GM18499 (cell line): ENCODE data around the gene PRIMA1.

ENCODE experiments used
- ATAC-seq: cut with Tn5 transposase; IDR thresholded peaks from one replicate; pipeline ENCODE4 v1.9.1; 2021; ENCODE audit warnings: moderate number of reproducible peaks; ENCODE audit not compliant: insufficient read depth, unreplicated experiment

Gene PRIMA1

GRCh38 chr14:93788293-93788542 lies at the start of gene PRIMA1:
TSS of gene PRIMA1 (minus strand) at chr14:93788485. CDS start at chr14:93787718, 767 bp downstream.
- ATAC-seq: no peak

DNA sequence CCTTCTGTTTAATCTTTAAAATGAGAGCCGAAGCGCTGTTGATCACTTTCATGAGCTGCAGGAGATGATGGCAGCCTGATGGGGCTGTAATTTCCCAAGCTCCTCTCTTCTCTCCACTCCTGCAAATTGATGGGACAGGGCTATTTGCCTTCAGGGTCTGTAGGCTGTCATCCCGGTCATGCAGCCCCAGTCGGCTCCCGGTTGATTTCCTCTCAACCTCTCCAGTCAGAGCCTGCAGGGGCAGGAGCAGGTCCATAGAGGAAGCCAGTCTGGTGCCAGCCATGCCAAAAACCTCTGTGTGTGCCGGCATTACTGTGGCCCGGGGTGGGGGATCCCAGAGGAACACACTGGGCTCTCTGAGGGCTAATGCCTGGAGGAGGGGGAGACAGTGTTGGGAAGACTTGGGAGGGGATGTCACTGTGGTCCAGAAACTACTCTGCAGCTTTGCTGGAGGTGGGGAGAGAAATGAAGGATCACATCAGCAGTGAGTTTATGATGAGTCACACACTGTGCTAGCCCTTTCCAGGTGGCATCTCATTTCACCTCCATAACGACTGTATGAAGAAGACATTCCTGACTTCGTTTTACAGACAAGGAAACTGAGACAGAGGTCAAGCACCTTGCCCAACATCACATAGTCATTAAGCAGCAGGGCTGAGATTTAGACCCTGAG lies 46.5 kb upstream of the PRIMA1 start:
- ATAC-seq: no peak

- no peak for ATAC-seq
These were observed 44.4 kb upstream of the PRIMA1 start for GRCh38 chr14:93832665-93833064.

GRCh38 chr14:93832081-93832480 lies 43.8 kb upstream of the PRIMA1 start:
- ATAC-seq: no peak

GRCh38 chr14:93830753-93831461 lies 42.6 kb upstream of the PRIMA1 start:
- ATAC-seq: no peak

- ATAC-seq: no peak
These were observed 41.7 kb upstream of the PRIMA1 start for GRCh38 chr14:93829839-93830481.

DNA sequence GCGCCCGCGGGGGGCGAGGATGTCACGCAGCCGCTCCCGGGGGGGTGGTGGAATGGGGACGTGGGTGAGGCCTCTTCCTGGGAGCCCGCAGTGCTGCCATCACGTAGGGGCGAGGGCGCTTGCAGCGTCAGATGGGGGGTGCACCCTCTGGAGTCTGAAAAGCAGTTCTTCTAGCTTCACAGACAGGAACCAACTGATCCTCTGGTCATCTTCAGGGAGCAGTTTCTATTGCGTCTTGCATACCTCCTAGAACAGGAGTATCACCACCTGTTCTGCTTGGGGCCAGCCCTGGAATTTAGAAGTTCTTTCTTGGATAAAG lies 36.9 kb upstream of the PRIMA1 start:
- ATAC-seq: no peak

DNA sequence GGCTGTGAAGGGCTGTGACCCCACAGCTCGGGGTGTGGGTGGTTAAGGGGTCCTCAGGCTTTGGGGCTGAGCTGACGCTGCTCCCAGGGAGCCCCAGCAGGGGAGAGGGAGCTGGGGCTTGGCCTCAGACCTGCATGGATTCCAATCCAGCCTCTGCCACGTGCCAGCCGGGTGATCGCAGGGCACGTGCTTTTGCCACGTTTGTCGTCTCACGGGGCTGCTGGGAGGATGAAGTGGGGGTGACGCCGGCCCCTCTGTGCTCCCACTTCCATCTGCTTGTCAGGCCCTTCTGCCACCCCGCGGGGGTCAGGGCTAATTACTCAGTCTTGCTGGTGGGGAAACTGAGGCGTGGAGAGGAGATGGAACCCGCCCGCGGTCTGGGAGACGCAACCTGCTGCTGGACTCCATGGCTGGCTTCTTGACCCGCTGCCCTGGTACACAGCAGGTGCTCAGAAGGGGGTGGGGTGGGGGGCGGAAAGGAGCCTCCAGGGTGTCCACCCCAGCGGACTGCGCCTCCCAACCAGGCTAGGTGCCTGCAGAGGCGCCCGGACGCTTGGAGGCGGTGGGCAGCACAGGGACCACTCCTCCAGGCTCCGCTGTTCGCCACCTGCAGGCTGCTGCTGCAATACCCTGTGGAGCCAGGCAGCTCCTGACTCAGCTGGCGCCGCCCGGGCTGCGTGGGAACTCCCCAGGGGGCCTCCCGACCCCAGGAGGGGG lies 36.4 kb upstream of the PRIMA1 start:
- no peak for ATAC-seq

GRCh38 chr14:93824076-93824475 lies 35.8 kb upstream of the PRIMA1 start:
- no peak for ATAC-seq

- ATAC-seq: no peak
These were observed 32.8 kb upstream of the PRIMA1 start for GRCh38 chr14:93821051-93821450.

GRCh38 chr14:93818857-93819256 lies 30.6 kb upstream of the PRIMA1 start:
- no peak for ATAC-seq

GRCh38 chr14:93811676-93812075 lies 23.4 kb upstream of the PRIMA1 start:
- ATAC-seq: no peak

- ATAC-seq: no peak
These were observed 22.7 kb upstream of the PRIMA1 start for GRCh38 chr14:93811020-93811419.

DNA sequence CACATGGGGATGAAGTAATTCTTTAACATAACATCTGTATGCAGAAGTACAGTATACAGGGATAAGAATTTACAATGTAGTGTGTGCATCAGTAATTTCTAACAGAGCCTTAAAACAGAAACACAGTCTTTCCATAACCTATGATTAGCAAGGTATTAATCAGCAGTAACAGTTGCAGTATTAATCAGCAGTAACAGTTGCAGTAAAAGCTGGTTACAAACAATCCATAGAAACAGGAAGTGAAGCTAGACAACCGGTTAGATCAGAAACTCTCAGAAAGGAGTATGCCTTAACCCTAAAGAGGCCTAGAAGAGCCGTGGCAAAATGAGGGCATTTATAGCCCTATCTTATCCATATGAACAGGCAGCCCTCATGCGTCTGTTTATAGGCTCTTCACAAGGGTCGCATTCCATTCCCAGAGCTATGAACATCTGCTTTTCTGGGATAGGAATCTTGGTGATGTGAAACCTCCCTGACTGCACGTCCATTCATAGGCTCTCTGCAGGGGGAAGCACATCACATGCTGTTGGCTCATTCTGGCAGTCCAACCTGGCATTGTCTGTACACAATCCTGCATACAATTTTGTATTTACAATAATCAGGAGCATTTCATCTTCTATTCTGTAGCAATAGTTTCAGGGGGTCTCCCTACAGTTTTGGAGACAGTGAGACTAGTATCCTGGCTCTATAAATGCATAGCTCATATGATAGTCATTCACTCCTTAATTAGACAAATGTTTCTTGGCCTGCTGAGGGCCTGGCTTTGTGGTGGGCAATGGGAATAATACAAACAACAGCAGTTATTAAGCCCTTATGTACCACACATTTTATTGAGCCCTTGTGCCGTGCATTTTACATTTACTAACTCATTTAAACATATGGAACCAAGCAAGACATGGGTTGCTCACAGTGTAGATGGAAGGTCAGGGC lies 21.5 kb upstream of the PRIMA1 start:
- peak; percentile 77 for ATAC-seq

GRCh38 chr14:93804654-93805053 lies 16.4 kb upstream of the PRIMA1 start:
- no peak for ATAC-seq

- ATAC-seq: no peak
These were observed 15.4 kb upstream of the PRIMA1 start for GRCh38 chr14:93803408-93804318.

DNA sequence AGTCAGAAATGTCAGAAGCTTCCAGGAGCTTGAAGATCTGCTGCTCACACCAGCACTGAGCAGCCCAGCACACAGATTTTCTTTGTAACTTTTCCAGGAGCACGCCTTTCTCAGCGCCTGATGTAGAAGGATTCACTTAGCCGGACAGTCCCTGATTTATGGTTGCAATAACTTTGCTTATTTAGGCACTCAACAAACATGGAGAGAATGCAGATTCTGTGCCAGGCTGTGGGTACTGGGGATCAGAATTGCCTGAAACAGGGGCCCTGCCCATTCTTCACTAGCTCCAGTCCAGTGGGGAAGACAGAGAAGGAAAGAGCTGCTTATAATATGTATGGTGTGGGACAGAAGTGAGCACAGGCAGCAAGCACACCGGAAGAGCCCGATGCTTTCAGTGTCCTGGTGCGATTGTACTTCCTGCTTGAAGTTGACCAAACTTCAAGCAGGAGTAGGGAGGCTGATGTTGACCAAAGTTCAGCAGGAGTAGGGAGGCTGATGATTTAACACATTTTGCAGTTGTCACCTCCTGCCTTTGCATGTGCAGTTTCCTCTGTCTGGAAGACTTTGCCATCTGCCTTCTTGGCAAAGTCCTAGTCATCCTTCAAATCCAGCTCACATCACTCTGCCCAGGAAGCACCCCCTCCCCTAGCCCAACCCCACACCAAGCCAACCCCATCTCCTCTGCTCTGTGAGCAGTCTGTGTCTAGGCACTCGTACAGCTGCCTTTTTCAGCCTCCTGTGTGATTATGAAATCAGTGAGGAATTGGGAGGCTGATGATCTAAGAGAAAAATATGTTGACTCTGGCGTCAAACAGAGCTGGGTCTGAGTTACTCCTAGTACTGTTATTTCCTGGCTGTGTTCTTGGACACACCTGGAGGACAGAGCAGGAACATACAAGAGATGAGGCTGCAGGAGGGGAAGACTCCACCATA lies 12.0 kb upstream of the PRIMA1 start:
- ATAC-seq: no peak

- ATAC-seq: no peak
These were observed 11.3 kb upstream of the PRIMA1 start for GRCh38 chr14:93799617-93799988.
